SK-N-SH treated with all-trans-retinoic acid at 6 μM for 48 hours (cell line): Measurements from ENCODE around the gene CLDN14.

ENCODE experiments used
- ATAC-seq: fragments of 200-7000 bp; cut with Tn5 transposase; 3 replicates; pipeline ENCODE4 v1.9.1; 2020; ENCODE audit warnings: mild to moderate bottlenecking, moderate library complexity
- ARNTL ChIP-seq: fragments of 450-650 bp; formaldehyde crosslinking; IDR thresholded peaks from 2 replicates; pipeline ENCODE4 v1.5.0; 2020; ENCODE audit warnings: low read depth, mild to moderate bottlenecking, moderate library complexity, borderline replicate concordance
- BACH2 ChIP-seq: fragments of 250-450 bp; sonication (Bioruptor Pico); IDR thresholded peaks from 2 replicates; pipeline ENCODE4 v1.9.0; 2021; ENCODE audit warnings: mild to moderate bottlenecking, borderline replicate concordance
- CREB5 ChIP-seq: fragments of 250-450 bp; sonication (Bioruptor Pico); IDR thresholded peaks from 2 replicates; pipeline ENCODE4 v1.5.1; 2020; ENCODE audit warnings: low read depth, mild to moderate bottlenecking, moderate library complexity
- CSRNP3 ChIP-seq: fragments of 250-450 bp; sonication (Bioruptor Pico); IDR thresholded peaks from 2 replicates; pipeline ENCODE4 v1.5.1; 2021; ENCODE audit warnings: mild to moderate bottlenecking, moderate library complexity
- ESRRG ChIP-seq: fragments of 250-450 bp; sonication (Bioruptor Pico); IDR thresholded peaks from 2 replicates; pipeline ENCODE4 v1.6.1; 2021; ENCODE audit warnings: mild to moderate bottlenecking
- GLIS3 ChIP-seq: fragments of 250-450 bp; sonication (Bioruptor Pico); IDR thresholded peaks from 2 replicates; pipeline ENCODE4 v1.5.0; 2020; ENCODE audit warnings: mild to moderate bottlenecking, moderate library complexity
- ISL1 ChIP-seq: fragments of 250-450 bp; sonication (Bioruptor Pico); IDR thresholded peaks from 2 replicates; pipeline ENCODE4 v2.1.2; 2022; ENCODE audit warnings: mild to moderate bottlenecking, moderate library complexity
- OSR1 ChIP-seq: fragments of 250-450 bp; sonication (Bioruptor Pico); IDR thresholded peaks from 2 replicates; pipeline ENCODE4 v1.8.0; 2022; ENCODE audit warnings: moderate library complexity, mild to moderate bottlenecking, inconsistent platforms
- POU6F1 ChIP-seq: fragments of 250-450 bp; sonication (Bioruptor Pico); IDR thresholded peaks from 2 replicates; pipeline ENCODE4 v1.8.0; 2021; ENCODE audit warnings: low read depth, mild to moderate bottlenecking, moderate library complexity, borderline replicate concordance
- RARB ChIP-seq: fragments of 250-450 bp; sonication (Bioruptor Pico); IDR thresholded peaks from 2 replicates; pipeline ENCODE4 v1.8.0; 2021; ENCODE audit warnings: mild to moderate bottlenecking, moderate library complexity
- SNAI2 ChIP-seq: fragments of 250-450 bp; sonication (Bioruptor Pico); IDR thresholded peaks from 2 replicates; pipeline ENCODE4 v1.5.0; 2020; ENCODE audit warnings: mild to moderate bottlenecking, moderate library complexity
- TCF4 ChIP-seq: fragments of 250-450 bp; sonication (Bioruptor Pico); IDR thresholded peaks from 2 replicates; pipeline ENCODE4 v1.8.0; 2021; ENCODE audit warnings: mild to moderate bottlenecking, moderate library complexity, borderline replicate concordance
- TOX ChIP-seq: fragments of 250-450 bp; sonication (Bioruptor Pico); IDR thresholded peaks from 2 replicates; pipeline ENCODE4 v1.8.0; 2021; ENCODE audit warnings: mild to moderate bottlenecking, moderate library complexity, borderline replicate concordance
- TSHZ2 ChIP-seq: fragments of 250-450 bp; sonication (Bioruptor Pico); IDR thresholded peaks from 2 replicates; pipeline ENCODE4 v1.5.0; 2020; ENCODE audit warnings: mild to moderate bottlenecking, moderate library complexity
- ZC3H10 ChIP-seq: fragments of 250-450 bp; sonication (Bioruptor Pico); IDR thresholded peaks from 2 replicates; pipeline ENCODE4 v1.5.1; 2021; ENCODE audit warnings: mild to moderate bottlenecking, moderate library complexity
- ZFP3 ChIP-seq: fragments of 250-450 bp; sonication (Bioruptor Pico); IDR thresholded peaks from 2 replicates; pipeline ENCODE4 v1.5.0; 2020; ENCODE audit warnings: mild to moderate bottlenecking, moderate library complexity
- ZFP30 ChIP-seq: fragments of 450-650 bp; formaldehyde crosslinking; IDR thresholded peaks from 2 replicates; pipeline ENCODE4 v1.5.0; 2022; ENCODE audit warnings: mild to moderate bottlenecking, moderate library complexity
- ZNF565 ChIP-seq: fragments of 450-650 bp; formaldehyde crosslinking; conservative IDR thresholded peaks from 2 replicates; pipeline ENCODE4 v1.5.0; 2020; ENCODE audit warnings: low read depth, mild to moderate bottlenecking, moderate library complexity
- ZNF8 ChIP-seq: fragments of 450-650 bp; formaldehyde crosslinking; IDR thresholded peaks from 2 replicates; pipeline ENCODE4 v1.5.0; 2020; ENCODE audit warnings: mild to moderate bottlenecking, moderate library complexity

Gene CLDN14

GRCh38 chr21:36506482-36506881 is 26.6 kb upstream of the CLDN14 start (continued):
- no peak for TF ChIP-seq TOX (CRISPR knock-in tag)
- no peak for TF ChIP-seq OSR1
- no peak for TF ChIP-seq GLIS3 (CRISPR knock-in tag)

- TF ChIP-seq BACH2: no peak
- TF ChIP-seq ZFP3 (CRISPR knock-in tag): no peak
- no peak for TF ChIP-seq ZC3H10 (CRISPR knock-in tag)
- TF ChIP-seq SNAI2 (CRISPR knock-in tag): no peak
- no peak for TF ChIP-seq POU6F1 (CRISPR knock-in tag)
- TF ChIP-seq TCF4 (CRISPR knock-in tag): no peak
- no peak for TF ChIP-seq GLIS3 (CRISPR knock-in tag)
- no peak for TF ChIP-seq CSRNP3 (CRISPR knock-in tag)
- TF ChIP-seq TSHZ2 (CRISPR knock-in tag): no peak
- no peak for TF ChIP-seq TOX (CRISPR knock-in tag)
- no peak for TF ChIP-seq ZNF565 (CRISPR knock-in tag)
- no peak for TF ChIP-seq RARB (CRISPR knock-in tag)
- TF ChIP-seq ZNF8: no peak
- no peak for TF ChIP-seq OSR1
- no peak for TF ChIP-seq ARNTL (CRISPR knock-in tag)
- TF ChIP-seq ISL1 (CRISPR knock-in tag): no peak
- TF ChIP-seq ESRRG (CRISPR knock-in tag): no peak
- TF ChIP-seq ZFP30 (CRISPR knock-in tag): no peak
- no peak for ATAC-seq
Observed at GRCh38 chr21:36504067-36505058, 24.4 kb upstream of the CLDN14 start.

GRCh38 chr21:36502365-36502764 is 22.4 kb upstream of the CLDN14 start:
- ATAC-seq: no peak
- TF ChIP-seq CREB5 (CRISPR knock-in tag): no peak
- TF ChIP-seq ZNF8: no peak
- TF ChIP-seq TSHZ2 (CRISPR knock-in tag): no peak
- no peak for TF ChIP-seq ARNTL (CRISPR knock-in tag)
